OCI-LY1 (cell line): ENCODE measurements around the gene PNMA3.

Experiments used
- H2AFZ ChIP-seq: fragments of 200-600 bp; sonication (generic), shearing (Covaris generic); 2 replicates; pipeline ENCODE4 v1.6.0; 2014; ENCODE audit warnings: antibody characterized with exemption, mild to moderate bottlenecking, low read length
- H3F3A ChIP-seq: fragments of 200-600 bp; sonication (generic), shearing (Covaris generic); 2 replicates; pipeline ENCODE4 v1.6.0; 2014; ENCODE audit warnings: mild to moderate bottlenecking, antibody characterized with exemption, low read length, moderate library complexity; ENCODE audit not compliant: insufficient read depth
- H3K27ac ChIP-seq: fragments of 200-600 bp; sonication (generic); 2 replicates; pipeline ENCODE4 v1.5.1; 2014; ENCODE audit warnings: low read length, mixed run types, mild to moderate bottlenecking, low read depth; ENCODE audit not compliant: poor library complexity, severe bottlenecking
- H3K27me3 ChIP-seq: fragments of 200-600 bp; sonication (generic); 2 replicates; pipeline ENCODE4 v1.6.0; 2014; ENCODE audit warnings: antibody characterized with exemption, mild to moderate bottlenecking, low read length, moderate library complexity; ENCODE audit not compliant: insufficient read depth
- H3K36me3 ChIP-seq: fragments of 200-600 bp; sonication (generic); 2 replicates; pipeline ENCODE4 v1.6.1; 2014; ENCODE audit warnings: mild to moderate bottlenecking, antibody characterized with exemption, low read length, moderate library complexity, mixed read lengths; ENCODE audit not compliant: insufficient read depth
- H3K4me1 ChIP-seq: fragments of 200-600 bp; sonication (generic); 2 replicates; pipeline ENCODE4 v1.5.1; 2014; ENCODE audit warnings: mild to moderate bottlenecking, low read length, moderate library complexity; ENCODE audit not compliant: insufficient read depth, severe bottlenecking
- H3K4me2 ChIP-seq: fragments of 200-600 bp; sonication (generic), shearing (Covaris generic); 2 replicates; pipeline ENCODE4 v1.6.1; 2014; ENCODE audit warnings: low read length
- H3K4me3 ChIP-seq: fragments of 200-600 bp; sonication (generic); 2 replicates; pipeline ENCODE4 v1.5.1; 2014; ENCODE audit warnings: low read length, low read depth, mild to moderate bottlenecking, mixed read lengths; ENCODE audit not compliant: poor library complexity, severe bottlenecking
- H3K79me2 ChIP-seq: fragments of 200-600 bp; shearing (Covaris generic); 2 replicates; pipeline ENCODE4 v1.6.1; 2016; ENCODE audit warnings: mixed run types, low read length, mixed read lengths; ENCODE audit not compliant: insufficient read depth
- H3K9ac ChIP-seq: fragments of 200-600 bp; sonication (generic), shearing (Covaris generic); 2 replicates; pipeline ENCODE4 v1.6.1; 2014; ENCODE audit warnings: mild to moderate bottlenecking, low read length, mixed read lengths
- H3K9me2 ChIP-seq: fragments of 200-600 bp; sonication (generic), shearing (Covaris generic); 2 replicates; pipeline ENCODE4 v1.6.1; 2014; ENCODE audit warnings: low read depth, mild to moderate bottlenecking, low read length, mixed read lengths
- H3K9me3 ChIP-seq: fragments of 200-600 bp; shearing (Covaris generic); 2 replicates; pipeline ENCODE4 v1.6.1; 2014; ENCODE audit warnings: low read length, mixed read lengths
- H4K20me1 ChIP-seq: fragments of 200-600 bp; sonication (generic), shearing (Covaris generic); 2 replicates; pipeline ENCODE4 v1.6.0; 2016; ENCODE audit warnings: mild to moderate bottlenecking, low read length; ENCODE audit not compliant: insufficient read depth
- CTCF ChIP-seq: fragments of 200-600 bp; sonication (generic), shearing (Covaris generic); IDR thresholded peaks from 2 replicates; pipeline ENCODE4 v1.5.1; 2017; ENCODE audit warnings: mild to moderate bottlenecking, antibody characterized with exemption, low read length, moderate library complexity, mixed read lengths
- EZH2 ChIP-seq: fragments of 200-600 bp; sonication (generic), shearing (Covaris generic); IDR thresholded peaks from 2 replicates; pipeline ENCODE4 v1.8.0; 2017; ENCODE audit warnings: borderline replicate concordance, mixed run types, mild to moderate bottlenecking, antibody characterized with exemption, low read length, moderate library complexity, mixed read lengths

Gene PNMA3

DNA sequence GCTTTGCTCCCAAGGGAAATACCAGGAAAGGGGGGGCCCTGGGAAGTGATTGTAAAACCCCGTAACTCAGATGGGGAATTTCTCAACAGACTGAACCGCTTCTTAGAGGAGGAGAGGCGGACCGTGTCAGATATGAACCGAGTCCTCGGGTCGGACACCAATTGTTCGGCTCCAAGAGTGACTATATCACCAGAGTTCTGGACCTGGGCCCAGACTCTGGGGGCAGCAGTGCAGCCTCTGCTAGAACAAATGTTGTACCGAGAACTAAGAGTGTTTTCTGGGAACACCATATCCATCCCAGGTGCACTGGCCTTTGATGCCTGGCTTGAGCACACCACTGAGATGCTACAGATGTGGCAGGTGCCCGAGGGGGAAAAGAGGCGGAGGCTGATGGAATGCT, 1.0 kb downstream of the PNMA3 start:
- no peaks in the 10 kb centered on the region for H3K27me3 ChIP-seq
- H3K4me1 ChIP-seq: no peaks in the 10 kb centered on the region
- H3K4me2 ChIP-seq: no peak overlapping the region
- no peak for TF ChIP-seq EZH2
- no peak for TF ChIP-seq CTCF
- no peaks in the 10 kb centered on the region for H4K20me1 ChIP-seq
- no peaks in the 10 kb centered on the region for H3K79me2 ChIP-seq
- no peak overlapping the region for H3K4me3 ChIP-seq
- no peak overlapping the region for H2AFZ ChIP-seq
- H3K27ac ChIP-seq: no peak overlapping the region
- H3K36me3 ChIP-seq: no peaks in the 10 kb centered on the region
- no peaks in the 10 kb centered on the region for H3K9me2 ChIP-seq
- no peaks in the 10 kb centered on the region for H3F3A ChIP-seq
- no peaks in the 10 kb centered on the region for H3K9me3 ChIP-seq
- no peak overlapping the region for H3K9ac ChIP-seq

GRCh38 chrX:153059191-153060094, 3.2 kb downstream of the PNMA3 start:
- no peaks in the 10 kb centered on the region for H4K20me1 ChIP-seq
- TF ChIP-seq EZH2: no peak
- TF ChIP-seq CTCF: no peak
- H3K36me3 ChIP-seq: no peaks in the 10 kb centered on the region
- no peak overlapping the region for H3K4me2 ChIP-seq
- no peaks in the 10 kb centered on the region for H3K79me2 ChIP-seq
- no peak overlapping the region for H3K9ac ChIP-seq
- no peak overlapping the region for H3K4me3 ChIP-seq
- no peak overlapping the region for H2AFZ ChIP-seq
- H3K4me1 ChIP-seq: no peaks in the 10 kb centered on the region
- H3K9me3 ChIP-seq: no peaks in the 10 kb centered on the region
- no peaks in the 10 kb centered on the region for H3K27me3 ChIP-seq
- no peaks in the 10 kb centered on the region for H3K9me2 ChIP-seq
- H3K27ac ChIP-seq: no peak overlapping the region
- no peaks in the 10 kb centered on the region for H3F3A ChIP-seq

DNA sequence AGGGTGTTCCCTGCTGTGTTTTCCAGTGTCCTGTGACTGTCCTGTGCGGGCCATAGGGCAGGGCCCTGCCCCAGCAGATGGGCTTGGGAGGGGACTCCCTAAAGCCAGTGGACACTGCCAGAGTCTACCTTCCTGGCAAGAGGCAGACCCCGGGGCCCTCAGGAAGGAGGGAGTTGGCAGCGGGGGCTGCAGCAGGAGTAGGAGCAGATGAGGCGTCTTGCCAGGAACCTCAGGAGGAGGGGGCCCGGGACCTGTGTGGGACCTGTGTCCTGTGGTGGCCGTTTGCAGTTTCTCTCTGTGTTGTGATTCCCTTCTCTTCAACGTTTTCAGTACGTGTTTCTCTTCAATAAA, 3.8 kb downstream of the PNMA3 start:
- Histone ChIP-seq H2AFZ (no peak overlapping the region), H3F3A (no peaks in the 10 kb centered on the region), H3K79me2 (no peaks in the 10 kb centered on the region), H3K4me3 (no peak overlapping the region), H3K4me2 (no peak overlapping the region), H3K9me3 (no peaks in the 10 kb centered on the region), H3K36me3 (no peaks in the 10 kb centered on the region), H3K4me1 (no peaks in the 10 kb centered on the region), H3K9ac (no peak overlapping the region), H4K20me1 (no peaks in the 10 kb centered on the region), H3K9me2 (no peaks in the 10 kb centered on the region), H3K27me3 (no peaks in the 10 kb centered on the region), H3K27ac (no peak overlapping the region)
- no peak for TF ChIP-seq CTCF
